Natural killer cell (primary cell): ENCODE data around the gene AQP3. TPM values are rescaled to one million over a fixed set of nuclear protein-coding genes. Genes with fewer than 3 reads are reported as not detected.

Experiments used
- ATAC-seq, 3 donors: fragments of 150-1000 bp in 2 of 3; fragments of 200-7000 bp in 1 of 3; cut with Tn5 transposase; 1 replicate in 1 of 3; 2 replicates in 2 of 3; pipeline ENCODE4 v1.10.0; 2021; ENCODE audit warnings: mild to moderate bottlenecking in 2 of 3, moderate library complexity in 2 of 3
- DNase-seq, 2 donors: peaks; one replicate each; pipeline versions ENCODE4 v3.0.0 to v3.0.0-alpha.2; 2013 to 2021; ENCODE audit warnings: mixed read lengths in 1 of 2
- H3K27ac ChIP-seq: one replicate; pipeline ENCODE4 v1.5.1; 2013; ENCODE audit warnings: mild to moderate bottlenecking, low read length
- H3K27me3 ChIP-seq: one replicate; pipeline ENCODE4 v1.6.1; 2013; ENCODE audit warnings: low read length; ENCODE audit not compliant: control insufficient read depth, insufficient read depth
- H3K36me3 ChIP-seq: one replicate; pipeline ENCODE4 v1.6.1; 2013; ENCODE audit warnings: low read length; ENCODE audit not compliant: control insufficient read depth, insufficient read depth
- H3K4me1 ChIP-seq: one replicate; pipeline ENCODE4 v1.6.1; 2013; ENCODE audit warnings: low read length; ENCODE audit not compliant: control insufficient read depth, insufficient read depth
- H3K4me3 ChIP-seq: one replicate; pipeline ENCODE4 v1.5.1; 2013; ENCODE audit warnings: low read length
- H3K9me3 ChIP-seq: one replicate; pipeline ENCODE4 v1.6.1; 2013; ENCODE audit warnings: low read length; ENCODE audit not compliant: control insufficient read depth, insufficient read depth
- H3K27ac Mint-ChIP-seq, 2 donors: one replicate each; pipeline ENCODE4 v1.8.0; 2022; ENCODE audit warnings: mild to moderate bottlenecking in 2 of 2, mixed read lengths in 2 of 2, moderate library complexity in 1 of 2
- H3K27me3 Mint-ChIP-seq, 2 donors: one replicate each; pipeline ENCODE4 v1.8.0; 2022; ENCODE audit warnings: low read depth in 2 of 2, mixed read lengths in 2 of 2
- H3K36me3 Mint-ChIP-seq: one replicate; pipeline ENCODE4 v1.8.0; 2022; ENCODE audit warnings: mixed read lengths
- H3K4me1 Mint-ChIP-seq, 2 donors: one replicate each; pipeline ENCODE4 v1.8.0; 2022; ENCODE audit warnings: mixed read lengths in 2 of 2
- H3K4me3 Mint-ChIP-seq: one replicate; pipeline ENCODE4 v1.8.0; 2022; ENCODE audit warnings: mild to moderate bottlenecking, moderate library complexity, mixed read lengths
- H3K9me3 Mint-ChIP-seq, 2 donors: one replicate each; pipeline ENCODE4 v1.8.0; 2022; ENCODE audit warnings: mixed read lengths in 2 of 2
- CTCF ChIP-seq: fragments of 200-600 bp; IDR thresholded peaks from one replicate; pipeline ENCODE4 v1.8.0; 2022; ENCODE audit warnings: antibody characterized with exemption
- WGBS: methylation state at CpG from one replicate; pipeline ENCODE4 v1.1.7; 2013; ENCODE audit warnings: missing lambda C conversion rate; ENCODE audit not compliant: insufficient coverage; 5-methylcytosine and 5-hydroxymethylcytosine counted together
- intact Hi-C: fragments of 100-400 bp; cut with micrococcal nuclease; formaldehyde crosslinking; loops from one replicate; pipeline ENCODE4 v1.14.2; 2022
- total RNA-seq, 4 donors: library from RNA; stranded (reverse); fragments of 120-200 nt in 1 of 4; gene quantifications; one replicate each; pipeline versions ENCODE4 v1.2.3 to v1.2.4, GENCODE V29; 2013 to 2022

Gene AQP3
- total RNA-seq, 3 donors from 2014 or later (not counting 1 experiment from before 2014, with no cell fraction given): 3.9 to 12.7 (median 6.1) TPM

- no peaks in the 10 kb centered on the region for H3K9me3 ChIP-seq
- no peaks in the 10 kb centered on the region for H3K27me3 Mint-ChIP-seq
- H3K36me3 ChIP-seq: peaks cover 87% of the 10 kb centered on the region
- no peak overlapping the region for H3K4me3 Mint-ChIP-seq
- no peaks in the 10 kb centered on the region for H3K36me3 Mint-ChIP-seq
- H3K9me3 Mint-ChIP-seq: no peaks in the 10 kb centered on the region
- TF ChIP-seq CTCF: no peak
- WGBS: 96% methylated on average over 27 of the region's 27 CpGs
- H3K27me3 ChIP-seq: no peaks in the 10 kb centered on the region
- peak in 1 of 3 donors; percentile 3 for ATAC-seq
- no peak overlapping the region for H3K27ac Mint-ChIP-seq
- H3K27ac ChIP-seq: no peak overlapping the region
- no peak overlapping the region for H3K4me3 ChIP-seq
- intact Hi-C loops: loop anchor here (1.0 to 10.0 kb wide), 3 partner anchors 61 to 179 kb away; partner anchors contain the start of gene AQP7
- DNase-seq: peak in 1 of 2 donors; percentile 7
- H3K4me1 ChIP-seq: no peaks in the 10 kb centered on the region
- H3K4me1 Mint-ChIP-seq: peaks cover 0 to 4% of the 10 kb centered on the region in 2 donors
These were observed 18.5 kb upstream of the AQP3 start for GRCh38 chr9:33465596-33466564.

- intact Hi-C loops: loop anchor here (10.0 kb wide), 1 partner anchor 60 kb away; the partner anchor contains the start of gene AQP7
- DNase-seq: no peak
- peaks cover 0 to 4% of the 10 kb centered on the region in 2 donors for H3K4me1 Mint-ChIP-seq
- no peaks in the 10 kb centered on the region for H3K9me3 ChIP-seq
- no peak for ATAC-seq
- WGBS: 97% methylated on average over 8 of the region's 9 CpGs
- H3K4me3 Mint-ChIP-seq: no peak overlapping the region
- H3K27ac ChIP-seq: no peak overlapping the region
- H3K27me3 Mint-ChIP-seq: no peaks in the 10 kb centered on the region
- no peak overlapping the region for H3K27ac Mint-ChIP-seq
- peaks cover 87% of the 10 kb centered on the region for H3K36me3 ChIP-seq
- H3K4me1 ChIP-seq: no peaks in the 10 kb centered on the region
- no peaks in the 10 kb centered on the region for H3K9me3 Mint-ChIP-seq
- H3K4me3 ChIP-seq: no peak overlapping the region
- H3K27me3 ChIP-seq: no peaks in the 10 kb centered on the region
- no peaks in the 10 kb centered on the region for H3K36me3 Mint-ChIP-seq
- TF ChIP-seq CTCF: no peak
These were observed 17.7 kb upstream of the AQP3 start for GRCh38 chr9:33465096-33465495.

GRCh38 chr9:33464045-33464636, 16.7 kb upstream of the AQP3 start:
- no peaks in the 10 kb centered on the region for H3K27me3 Mint-ChIP-seq
- no peaks in the 10 kb centered on the region for H3K9me3 ChIP-seq
- no peak for TF ChIP-seq CTCF
- H3K36me3 Mint-ChIP-seq: no peaks in the 10 kb centered on the region
- no peak overlapping the region for H3K4me3 ChIP-seq
- H3K4me3 Mint-ChIP-seq: no peak overlapping the region
- intact Hi-C loops: loop anchor here (10.0 kb wide), 1 partner anchor 59 kb away; the partner anchor contains the start of gene AQP7
- peaks cover 0 to 4% of the 10 kb centered on the region in 2 donors for H3K4me1 Mint-ChIP-seq
- H3K36me3 ChIP-seq: peaks cover 77% of the 10 kb centered on the region
- H3K27me3 ChIP-seq: no peaks in the 10 kb centered on the region
- no peak overlapping the region for H3K27ac Mint-ChIP-seq
- ATAC-seq (no peak), DNase-seq (no peak)
- H3K4me1 ChIP-seq: no peaks in the 10 kb centered on the region
- WGBS: 95% methylated on average over 14 of the region's 14 CpGs
- no peaks in the 10 kb centered on the region for H3K9me3 Mint-ChIP-seq
- H3K27ac ChIP-seq: no peak overlapping the region
